Loucy (cell line): ENCODE measurements around the gene SCN11A.

Experiments
- EZH2phosphoT487 ChIP-seq: fragments of 200-600 bp; IDR thresholded peaks from 2 replicates; pipeline ENCODE4 v1.6.1; 2018; ENCODE audit warnings: antibody characterized with exemption, mild to moderate bottlenecking, moderate library complexity, borderline replicate concordance
- TF ChIP-seq, protein P1 (sequence below): fragments of 200-600 bp; sonication (generic); conservative IDR thresholded peaks from 2 replicates; pipeline ENCODE4 v1.5.1; 2014; ENCODE audit warnings: mild to moderate bottlenecking, antibody characterized with exemption, low read length

- TF ChIP-seq, protein P1, sequence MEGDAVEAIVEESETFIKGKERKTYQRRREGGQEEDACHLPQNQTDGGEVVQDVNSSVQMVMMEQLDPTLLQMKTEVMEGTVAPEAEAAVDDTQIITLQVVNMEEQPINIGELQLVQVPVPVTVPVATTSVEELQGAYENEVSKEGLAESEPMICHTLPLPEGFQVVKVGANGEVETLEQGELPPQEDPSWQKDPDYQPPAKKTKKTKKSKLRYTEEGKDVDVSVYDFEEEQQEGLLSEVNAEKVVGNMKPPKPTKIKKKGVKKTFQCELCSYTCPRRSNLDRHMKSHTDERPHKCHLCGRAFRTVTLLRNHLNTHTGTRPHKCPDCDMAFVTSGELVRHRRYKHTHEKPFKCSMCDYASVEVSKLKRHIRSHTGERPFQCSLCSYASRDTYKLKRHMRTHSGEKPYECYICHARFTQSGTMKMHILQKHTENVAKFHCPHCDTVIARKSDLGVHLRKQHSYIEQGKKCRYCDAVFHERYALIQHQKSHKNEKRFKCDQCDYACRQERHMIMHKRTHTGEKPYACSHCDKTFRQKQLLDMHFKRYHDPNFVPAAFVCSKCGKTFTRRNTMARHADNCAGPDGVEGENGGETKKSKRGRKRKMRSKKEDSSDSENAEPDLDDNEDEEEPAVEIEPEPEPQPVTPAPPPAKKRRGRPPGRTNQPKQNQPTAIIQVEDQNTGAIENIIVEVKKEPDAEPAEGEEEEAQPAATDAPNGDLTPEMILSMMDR, result no peak
- no peak for TF ChIP-seq EZH2phosphoT487
Measured at GRCh38 chr3:39021465-39022285, 30.1 kb downstream of the SCN11A start.
